Stimulated activated CD4-positive, alpha-beta T cell treated with anti-CD3 and anti-CD28 coated beads, TNF-alpha, amount 100 ng/mL, for 1 hour (primary cell): ENCODE results near the gene SELENOO.

Source experiments
- DNase-seq, 3 donors: peaks; one replicate each; pipeline ENCODE4 v3.0.0-alpha.2; 2020; ENCODE audit warnings: low read depth in 3 of 3, low spot score in 1 of 3

The SELENOO gene

GRCh38 chr22:50252082-50253045, 51.6 kb downstream of the SELENOO start:
- peak in 1 of 3 donors; percentile 39 for DNase-seq

DNA sequence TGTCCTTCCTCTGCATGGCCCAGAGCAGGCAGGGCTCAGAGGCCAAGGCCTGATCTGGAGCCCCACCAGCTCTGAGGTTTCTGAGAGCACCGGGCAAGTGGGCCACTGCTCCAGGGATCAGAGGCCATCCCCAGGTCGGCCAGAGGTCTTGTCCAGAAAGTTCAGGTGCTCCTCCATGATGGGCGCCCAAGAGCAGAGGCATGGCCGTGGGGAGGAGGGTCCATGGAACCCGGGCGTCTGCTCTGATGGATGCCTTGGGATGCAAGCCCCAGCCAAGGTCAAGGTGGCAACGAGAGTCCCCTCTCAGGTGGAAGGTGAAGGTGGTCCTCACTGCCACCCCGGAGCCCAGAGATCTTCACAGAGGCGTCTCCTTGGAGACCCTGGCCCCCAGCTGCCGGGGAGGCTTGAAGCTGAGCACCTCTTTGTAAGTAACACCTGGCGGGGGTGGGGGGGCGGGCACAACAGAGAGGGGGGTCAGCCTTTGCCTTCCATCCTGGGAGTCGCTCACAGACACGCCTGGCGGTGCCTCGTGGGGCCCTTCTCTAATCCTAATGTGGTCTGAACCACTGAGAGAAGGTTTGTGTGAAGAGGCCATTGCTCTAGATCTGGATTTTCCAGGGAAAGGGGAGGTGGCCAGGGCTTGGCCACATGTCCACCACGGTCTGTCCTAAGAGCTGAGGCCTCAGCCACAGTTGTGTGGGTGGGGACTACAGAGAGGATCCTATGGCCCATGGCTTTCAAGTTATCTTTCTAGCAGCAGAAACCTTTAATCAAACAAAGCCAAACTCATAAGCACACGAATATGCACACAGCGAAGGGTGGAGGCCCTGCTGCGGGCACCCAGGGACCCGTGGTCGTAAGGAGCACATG, 52.5 kb downstream of the SELENOO start:
- no peak for DNase-seq

DNA sequence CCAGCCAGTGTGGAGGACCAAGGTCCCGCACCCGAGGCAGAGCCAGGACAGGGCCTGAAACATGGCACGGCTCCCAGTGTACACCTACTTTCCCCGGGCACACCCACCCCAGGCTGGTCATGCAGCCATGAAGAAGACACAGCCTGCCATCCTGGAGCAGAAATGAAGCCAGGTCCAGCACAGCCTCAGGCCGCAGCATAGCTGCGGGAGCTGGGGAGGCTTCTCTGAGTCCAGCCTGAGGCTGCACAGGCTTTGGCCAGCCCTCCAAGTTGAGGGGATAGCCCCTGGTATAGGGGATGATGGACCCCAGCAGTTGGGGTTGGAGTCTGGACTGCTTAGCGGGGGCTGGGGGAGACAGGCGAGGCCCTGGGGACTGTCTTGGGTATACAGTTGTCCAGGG, 53.1 kb downstream of the SELENOO start:
- no peak for DNase-seq

DNA sequence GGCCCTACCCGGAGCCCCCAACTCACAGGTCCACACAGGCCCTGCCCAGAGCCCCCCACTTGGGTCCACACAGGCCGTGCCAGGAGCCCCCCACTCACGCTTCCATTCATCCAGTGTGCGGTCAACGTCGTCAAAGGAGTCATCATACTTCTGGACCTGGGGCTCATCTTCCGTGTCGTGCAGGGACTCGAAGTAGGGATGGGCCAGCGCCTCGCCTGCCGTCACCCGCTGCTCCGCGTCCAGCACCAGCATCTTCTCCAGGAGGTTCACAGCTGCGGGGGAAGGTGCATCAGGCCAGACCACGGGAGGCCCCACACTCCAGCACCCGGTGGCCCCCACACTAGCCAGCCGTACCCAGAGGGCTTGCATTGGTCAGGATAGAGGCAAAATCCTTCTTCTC, 54.3 kb downstream of the SELENOO start:
- DNase-seq, result no peak

DNA sequence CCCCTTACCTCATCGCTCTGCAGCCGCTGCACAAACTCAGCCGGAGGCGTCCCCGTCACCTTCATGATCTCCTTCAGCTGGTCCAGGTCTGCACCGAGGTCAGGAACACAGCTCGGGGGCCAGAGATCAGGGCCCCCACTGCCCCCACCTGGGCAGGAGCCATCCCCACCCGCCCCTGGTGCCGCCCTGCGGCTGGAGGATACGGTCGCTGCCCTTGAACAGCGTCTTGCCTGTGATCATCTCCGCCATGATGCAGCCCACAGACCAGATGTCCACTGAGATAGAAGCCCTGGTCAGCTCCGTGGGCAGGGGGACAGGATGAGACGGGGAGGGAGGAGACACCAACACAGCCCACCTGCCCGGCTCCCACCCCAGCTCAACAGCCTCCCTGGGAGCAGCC, 54.8 kb downstream of the SELENOO start:
- DNase-seq, result no peak

DNA sequence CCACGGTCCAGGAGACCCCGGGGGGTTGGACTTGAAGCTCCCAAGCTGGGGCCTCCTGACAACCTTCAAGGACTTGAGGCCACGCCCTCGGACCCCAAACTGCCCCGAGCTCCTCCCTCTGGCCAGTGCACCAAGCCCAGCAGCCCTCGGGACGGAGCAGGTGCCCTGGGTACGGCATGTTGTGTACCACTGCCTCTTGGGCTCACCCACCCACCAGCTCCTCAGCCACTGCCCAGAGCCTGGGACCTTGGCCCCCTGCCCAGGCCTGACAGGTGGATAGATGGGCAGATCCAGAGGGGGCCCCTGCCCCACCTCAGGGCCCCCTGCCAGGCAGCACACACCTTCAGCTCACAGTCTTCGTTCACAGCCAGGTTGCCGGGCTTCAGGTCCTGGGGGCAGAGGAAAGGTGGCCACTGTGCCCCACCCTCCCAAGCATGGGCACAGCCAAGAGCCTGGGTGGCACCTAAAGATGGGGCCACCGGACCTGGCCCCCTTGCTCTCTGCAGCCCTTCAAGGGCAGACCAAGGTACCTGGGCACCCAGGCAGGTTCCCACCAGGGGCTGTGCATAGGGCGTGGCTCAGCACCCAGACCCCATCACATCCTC, 55.5 kb downstream of the SELENOO start:
- no peak for DNase-seq

DNA sequence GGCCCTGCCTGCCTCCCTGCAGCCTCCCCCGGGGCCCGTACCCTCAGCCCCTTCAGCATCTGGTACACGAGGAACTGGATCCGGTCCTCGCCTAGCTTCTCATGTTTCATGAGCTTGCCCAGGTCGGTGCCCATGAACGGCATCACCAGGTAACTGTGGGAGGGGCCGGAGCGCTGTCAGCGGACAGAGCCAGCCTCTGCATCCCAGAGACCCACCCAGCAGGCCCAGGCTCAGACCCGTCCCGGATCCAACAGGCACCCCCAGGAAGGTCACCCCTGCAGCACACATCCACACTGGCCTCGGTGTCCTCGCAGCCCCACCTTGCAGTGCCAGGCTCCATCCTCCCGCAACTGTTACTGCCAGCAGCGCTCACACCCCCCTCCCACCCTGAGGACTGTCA, 56.2 kb downstream of the SELENOO start:
- DNase-seq, result no peak

- no peak for DNase-seq
Measured at GRCh38 chr22:50257451-50258360, 56.9 kb downstream of the SELENOO start.

DNA sequence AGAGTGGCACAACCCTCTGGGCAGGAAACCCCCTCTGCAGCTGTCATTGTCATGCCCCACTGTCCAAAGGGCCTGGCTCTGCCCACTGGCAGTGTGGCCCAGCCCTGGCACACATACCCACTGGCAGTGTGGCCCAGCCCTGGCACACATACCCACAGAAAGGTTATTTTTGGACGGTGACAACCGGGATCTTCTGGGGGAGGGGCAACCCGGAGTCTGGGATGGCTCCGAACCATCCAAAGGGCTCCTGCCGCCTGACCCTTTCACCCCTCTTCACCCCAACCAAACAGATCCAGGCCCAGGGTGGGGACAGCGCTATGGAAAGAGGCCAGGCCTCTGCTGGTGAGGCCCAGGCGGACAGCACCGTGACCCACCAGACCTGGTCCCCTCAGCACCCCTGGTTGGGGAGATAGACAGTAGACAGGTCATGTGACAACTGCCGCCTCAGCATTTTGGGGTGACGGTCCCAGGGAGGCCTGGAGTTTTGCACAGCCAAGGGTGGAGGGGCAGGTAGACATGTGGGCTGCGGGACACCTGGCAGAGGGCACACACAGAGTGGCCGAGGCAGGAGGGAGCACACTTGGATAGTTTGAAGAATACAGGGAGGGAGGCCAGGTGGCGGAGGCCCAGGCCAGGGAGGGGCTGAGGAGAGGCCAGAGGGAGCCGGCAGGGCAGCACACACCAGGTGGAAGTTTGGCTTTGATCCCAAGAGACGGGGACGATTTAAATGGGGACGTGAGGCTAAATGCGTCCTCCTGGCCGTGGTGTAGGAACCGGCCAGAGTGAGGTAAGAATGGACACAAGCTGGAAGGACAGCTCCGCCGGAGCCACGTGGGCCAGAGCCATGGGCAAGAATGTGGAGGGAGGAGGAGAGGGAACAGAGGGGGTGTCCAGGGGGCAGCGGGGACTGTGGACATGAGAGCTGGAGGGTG, 57.8 kb downstream of the SELENOO start:
- no peak for DNase-seq

DNA sequence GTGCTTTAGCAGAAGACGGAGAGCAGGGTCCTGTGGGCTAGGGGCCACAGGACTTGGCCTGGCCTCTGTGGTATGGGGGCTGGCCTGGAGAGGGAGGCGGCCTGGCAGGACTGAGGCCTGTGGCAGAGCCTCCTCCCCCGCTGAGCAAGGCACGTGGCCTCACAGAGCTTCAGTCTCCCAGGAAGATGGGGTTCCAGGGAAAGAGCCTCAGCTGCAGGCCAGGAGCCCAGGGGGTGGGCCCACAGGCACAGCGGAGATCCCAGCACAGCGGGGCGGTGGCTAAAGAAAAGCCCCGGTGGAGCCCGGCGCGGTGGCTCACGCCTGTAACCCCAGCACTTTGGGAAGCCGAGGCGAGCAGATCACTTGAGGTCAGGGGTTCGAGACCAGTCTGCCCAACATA, 58.5 kb downstream of the SELENOO start:
- DNase-seq, result no peak

- DNase-seq, result no peak
Measured at GRCh38 chr22:50260434-50260800, 59.6 kb downstream of the SELENOO start.

GRCh38 chr22:50260801-50261614, 60.2 kb downstream of the SELENOO start:
- no peak for DNase-seq

GRCh38 chr22:50261615-50262459, 61.0 kb downstream of the SELENOO start, which contains the start of gene MAPK12:
MAPK12 (minus strand) TSS chr22:50261683; CDS start chr22:50261509, 174 bp downstream.
- DNase-seq, result no peak

DNA sequence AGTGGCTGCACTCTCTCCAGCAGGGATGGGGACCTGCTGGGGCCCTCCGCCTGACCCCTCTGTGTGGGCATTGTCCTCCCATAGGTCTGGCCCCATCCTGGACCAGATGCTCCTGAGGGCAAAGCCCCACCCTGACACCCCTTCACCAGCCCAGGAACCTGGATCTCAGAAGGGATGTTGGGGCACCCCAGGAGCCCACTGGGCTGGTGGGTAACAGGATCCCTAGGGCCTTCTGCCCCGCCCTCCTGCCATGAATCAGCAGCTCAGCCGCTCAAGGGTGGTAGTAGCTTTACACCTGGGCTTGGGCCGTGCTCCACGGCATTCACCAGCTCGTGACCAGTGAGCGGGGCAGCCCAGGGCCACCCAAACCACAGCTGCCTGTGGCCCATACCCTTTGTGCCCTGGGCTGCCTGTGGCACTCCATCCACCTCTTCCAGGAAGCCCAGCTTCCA, 61.7 kb downstream of the SELENOO start:
- no peak for DNase-seq

DNA sequence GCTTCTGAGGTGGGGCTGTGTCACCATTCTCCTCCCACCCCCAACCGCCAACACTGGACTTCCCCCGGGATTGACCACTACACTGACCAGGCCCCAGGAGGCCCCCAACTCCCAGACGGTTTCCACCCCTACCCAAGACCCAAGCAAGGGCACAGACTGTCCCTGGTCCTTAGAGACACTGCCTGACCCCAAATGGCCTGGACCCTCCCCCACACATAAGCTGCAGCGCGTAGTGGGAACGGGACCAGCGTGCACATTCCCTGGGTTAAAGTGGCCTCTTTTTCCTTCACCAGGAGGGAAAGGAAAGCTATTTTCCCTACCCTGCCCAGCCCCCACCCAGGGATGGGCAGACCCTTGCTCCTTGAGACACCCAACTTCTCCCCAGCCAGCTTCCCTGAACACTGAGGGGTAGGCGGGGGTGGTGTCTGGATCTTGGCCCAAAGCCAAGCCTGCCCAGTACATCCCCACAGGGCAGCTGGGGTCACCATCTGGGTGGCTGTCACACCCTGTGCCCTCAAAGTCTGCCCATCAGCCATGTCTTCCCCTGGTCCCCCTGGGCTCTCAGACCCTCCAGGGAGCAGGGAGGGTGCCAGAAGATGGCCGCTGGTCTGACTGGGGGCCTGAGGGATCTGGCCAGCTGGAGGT, 62.3 kb downstream of the SELENOO start:
- DNase-seq, result no peak

DNA sequence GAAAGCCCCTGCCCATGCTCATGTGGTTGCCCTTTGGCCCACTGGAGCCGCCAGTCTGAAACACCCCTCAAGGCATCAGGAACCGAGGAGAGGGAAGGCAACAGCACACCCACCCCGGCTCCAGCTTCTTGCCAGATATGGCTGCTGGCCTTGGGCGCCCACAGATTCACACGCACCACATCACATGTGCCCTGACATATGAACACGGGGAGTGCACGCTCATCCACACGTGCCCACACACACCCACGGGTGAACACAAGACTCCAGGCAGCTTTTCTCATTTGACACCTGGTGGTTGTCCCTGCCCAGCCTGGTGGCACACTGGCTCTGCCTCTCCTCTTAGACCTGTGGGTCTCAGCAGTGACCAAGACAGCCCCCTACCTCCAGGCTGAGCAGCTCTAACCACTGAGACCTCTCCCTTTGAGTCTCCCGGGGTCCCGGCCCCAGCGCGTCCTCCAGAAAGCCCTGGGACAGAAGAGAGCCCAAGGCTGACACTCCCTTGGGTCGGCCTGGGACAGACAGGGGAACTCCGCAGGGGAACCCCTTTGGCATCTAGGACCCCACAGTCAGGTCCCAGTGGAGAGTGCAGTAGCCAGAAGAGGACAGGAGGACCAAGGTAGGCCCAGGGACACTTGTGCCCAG, 63.4 kb downstream of the SELENOO start:
- DNase-seq, result no peak
